ENCODE results near the gene EIF4G3. TPM values are rescaled to one million over a fixed set of nuclear protein-coding genes. Genes with fewer than 3 reads are reported as not detected.

Gene EIF4G3
- total RNA-seq, 1 experiment from 2014 or later, result 72.0 TPM

GRCh38 chr1:20964540-20965484, 211.9 kb downstream of the EIF4G3 start:
- Mint-ChIP-seq H3K27ac (peak overlapping the region; percentile 9 to 48 (median 44); a peak in 3 of 7 replicates), H3K27me3 (ENCODE audit: low read depth) (no peaks in the 10 kb centered on the region), H3K4me1 (peaks cover 18 to 20% of the 10 kb centered on the region in 2 experiments), H3K4me3 (no peak overlapping the region), H3K36me3 (ENCODE audit: insufficient read depth in 1 of 3, low read depth in 3 of 3) (peaks cover 0 to 13% (median 3%) of the 10 kb centered on the region in 3 experiments; a peak in 4 of 7 replicates), H3K9me3 (no peaks in the 10 kb centered on the region)
- no peak overlapping the region for H3K9ac ChIP-seq (ENCODE audit: extremely low read depth, insufficient read length, low read length)
- no peaks in the 10 kb centered on the region for H3K79me1 ChIP-seq (ENCODE audit: insufficient read depth, low read depth, low read length, poor library complexity, severe bottlenecking)
- no peak overlapping the region for H3K4me2 ChIP-seq (ENCODE audit: insufficient read depth, insufficient read length, low read length)
- H4K5ac ChIP-seq (ENCODE audit: insufficient read length, low read depth, low read length), result no peak overlapping the region
- H4K8ac ChIP-seq (replicated peaks; ENCODE audit: insufficient read length, low read depth, low read length), result no peak overlapping the region
- no peak overlapping the region for H2BK15ac ChIP-seq (ENCODE audit: low read depth, low read length)
- no peak overlapping the region for H3K27ac ChIP-seq (ENCODE audit: insufficient read length, low read depth, low read length)
- no peak overlapping the region for H3K56ac ChIP-seq (ENCODE audit: insufficient read length, low read depth, low read length)
- no peak overlapping the region for H3K18ac ChIP-seq (ENCODE audit: insufficient read length, low read depth, low read length)
- H2BK20ac ChIP-seq (ENCODE audit: low read depth, low read length, poor library complexity, severe bottlenecking), result no peak overlapping the region
- no peak for TF ChIP-seq CTCF (conservative IDR thresholded peaks at IDR 0.05)
- H4K20me1 ChIP-seq (ENCODE audit: control insufficient read depth, insufficient read depth, insufficient read length), result no peaks in the 10 kb centered on the region
- H2AFZ ChIP-seq (ENCODE audit: low read length), result no peak overlapping the region
- H3K14ac ChIP-seq (ENCODE audit: insufficient read depth, low read length), result no peak overlapping the region
- WGBS (ENCODE audit: extremely low coverage, insufficient read length, low lambda C conversion rate), result 100% methylated on average over 1 of the region's 7 CpGs
- no peak overlapping the region for H2AK5ac ChIP-seq (ENCODE audit: insufficient read length, low read length)
- H2BK12ac ChIP-seq (ENCODE audit: insufficient read length, low read depth, low read length), result no peak overlapping the region
- no peak overlapping the region for H2BK5ac ChIP-seq (ENCODE audit: insufficient read length, low read length)
- H4K91ac ChIP-seq (ENCODE audit: insufficient read length, low read depth, low read length), result no peak overlapping the region
- DNase-seq, result no peak
- H3K79me2 ChIP-seq (ENCODE audit: insufficient read depth, low read length), result no peaks in the 10 kb centered on the region
- H3K4me1 ChIP-seq (ENCODE audit: insufficient read depth, low read length), result no peaks in the 10 kb centered on the region; the same call in 1 of the 2 replicates
- no peaks in the 10 kb centered on the region for H3K9me3 ChIP-seq (ENCODE audit: control insufficient read depth, low read depth, low read length)
- H3K4ac ChIP-seq (ENCODE audit: low read depth, low read length), result no peak overlapping the region
- H3T11ph ChIP-seq (ENCODE audit: low read length), result no peak overlapping the region
- H3K27me3 ChIP-seq (ENCODE audit: insufficient read depth, low read length), result no peaks in the 10 kb centered on the region
- H3K23me2 ChIP-seq (ENCODE audit: insufficient read length, low read depth, low read length, poor library complexity, severe bottlenecking), result no peaks in the 10 kb centered on the region
- H2BK120ac ChIP-seq (ENCODE audit: low read depth, low read length, poor library complexity, severe bottlenecking), result no peak overlapping the region
- H3K23ac ChIP-seq (ENCODE audit: insufficient read length, low read depth, low read length), result no peak overlapping the region
